Measurements from ENCODE around the gene PLXND1.

Gene PLXND1

DNA sequence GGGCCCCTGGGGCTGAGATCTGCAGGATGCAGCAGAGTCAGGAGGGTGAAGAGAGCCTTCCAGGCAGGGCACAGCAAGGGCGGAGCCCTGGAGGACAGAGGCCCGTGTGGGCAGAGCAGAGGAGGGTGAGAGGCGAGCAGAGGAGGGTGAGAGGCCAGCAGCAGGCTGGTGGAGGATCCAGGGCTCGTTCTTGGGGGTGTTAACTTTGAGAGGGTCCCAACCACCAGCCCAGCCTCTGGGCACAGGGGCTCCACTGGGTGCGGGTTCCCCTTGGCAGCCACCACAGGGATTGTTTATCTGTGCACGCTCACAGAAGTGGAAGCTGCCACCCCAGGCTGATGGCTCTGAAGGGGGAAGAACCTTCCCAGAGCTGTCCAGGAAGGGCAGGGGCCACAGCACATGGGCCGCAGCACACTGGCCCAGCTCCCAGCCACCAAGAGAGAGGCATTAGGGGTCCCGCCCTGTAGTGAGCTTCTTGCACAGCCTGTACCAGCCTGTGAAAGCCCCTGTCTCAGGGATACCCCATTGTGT is 9.3 kb upstream of the PLXND1 start:
- DNase-seq (no peak), ATAC-seq (ENCODE audit: insufficient read depth, low read depth) (no peak)
- Histone ChIP-seq H3K9me3 (ENCODE audit: insufficient read depth, low read length, severe bottlenecking) (no peaks in the 10 kb centered on the region), H3K36me3 (ENCODE audit: insufficient read depth, low read length) (no peaks in the 10 kb centered on the region), H3K79me2 (ENCODE audit: insufficient read depth, low read length) (no peaks in the 10 kb centered on the region), H3K4me1 (ENCODE audit: insufficient read depth, low read length) (no peaks in the 10 kb centered on the region), H4K20me1 (ENCODE audit: insufficient read depth, low read length) (no peaks in the 10 kb centered on the region), H3K4me3 (ENCODE audit: low read depth in 1 of 2, low read length in 2 of 2) (no peak overlapping the region), H3K27ac (ENCODE audit: low read length) (no peak overlapping the region), H3K4me2 (ENCODE audit: insufficient read depth, low read length) (no peak overlapping the region), H3K27me3 (ENCODE audit: insufficient read depth, low read length, poor library complexity) (no peaks in the 10 kb centered on the region), H2AFZ (ENCODE audit: low read depth, low read length) (no peak overlapping the region), H3K9ac (ENCODE audit: low read depth, low read length) (no peak overlapping the region)
- TF ChIP-seq EZH2 (IDR thresholded peaks at IDR 0.05; ENCODE audit: borderline replicate concordance, low read depth, low read length, severe bottlenecking), result no peak
- TF ChIP-seq, protein P1, sequence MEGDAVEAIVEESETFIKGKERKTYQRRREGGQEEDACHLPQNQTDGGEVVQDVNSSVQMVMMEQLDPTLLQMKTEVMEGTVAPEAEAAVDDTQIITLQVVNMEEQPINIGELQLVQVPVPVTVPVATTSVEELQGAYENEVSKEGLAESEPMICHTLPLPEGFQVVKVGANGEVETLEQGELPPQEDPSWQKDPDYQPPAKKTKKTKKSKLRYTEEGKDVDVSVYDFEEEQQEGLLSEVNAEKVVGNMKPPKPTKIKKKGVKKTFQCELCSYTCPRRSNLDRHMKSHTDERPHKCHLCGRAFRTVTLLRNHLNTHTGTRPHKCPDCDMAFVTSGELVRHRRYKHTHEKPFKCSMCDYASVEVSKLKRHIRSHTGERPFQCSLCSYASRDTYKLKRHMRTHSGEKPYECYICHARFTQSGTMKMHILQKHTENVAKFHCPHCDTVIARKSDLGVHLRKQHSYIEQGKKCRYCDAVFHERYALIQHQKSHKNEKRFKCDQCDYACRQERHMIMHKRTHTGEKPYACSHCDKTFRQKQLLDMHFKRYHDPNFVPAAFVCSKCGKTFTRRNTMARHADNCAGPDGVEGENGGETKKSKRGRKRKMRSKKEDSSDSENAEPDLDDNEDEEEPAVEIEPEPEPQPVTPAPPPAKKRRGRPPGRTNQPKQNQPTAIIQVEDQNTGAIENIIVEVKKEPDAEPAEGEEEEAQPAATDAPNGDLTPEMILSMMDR (IDR thresholded peaks at IDR 0.05; ENCODE audit: borderline replicate concordance, extremely low read depth, low read length, poor library complexity, severe bottlenecking), result no peak

DNA sequence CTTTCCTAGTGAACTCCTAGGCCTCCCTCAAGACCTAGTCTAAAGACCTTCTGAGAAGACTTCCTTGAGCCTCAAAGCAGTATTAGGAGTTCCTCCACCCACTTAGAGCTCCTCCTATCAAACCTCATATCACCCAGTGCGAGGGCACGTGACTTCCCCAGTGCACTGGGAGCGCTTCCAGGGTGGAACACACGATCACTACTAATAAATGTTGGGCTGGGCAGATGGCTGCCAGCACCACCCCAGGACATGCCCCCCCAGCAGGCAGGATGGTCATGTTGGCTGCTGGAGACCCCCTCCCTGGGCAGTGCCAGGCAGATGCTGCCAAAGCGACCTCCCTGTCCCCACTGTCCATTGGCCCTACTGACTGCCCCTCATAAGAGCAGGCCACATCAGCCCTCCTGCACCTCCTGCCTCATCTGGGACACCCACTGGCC is 8.5 kb upstream of the PLXND1 start:
- Histone ChIP-seq H2AFZ (ENCODE audit: low read depth, low read length) (no peak overlapping the region), H3K4me2 (ENCODE audit: insufficient read depth, low read length) (no peak overlapping the region), H3K4me3 (ENCODE audit: low read depth in 1 of 2, low read length in 2 of 2) (no peak overlapping the region), H3K9me3 (ENCODE audit: insufficient read depth, low read length, severe bottlenecking) (no peaks in the 10 kb centered on the region), H3K9ac (ENCODE audit: low read depth, low read length) (no peak overlapping the region), H3K27ac (ENCODE audit: low read length) (no peak overlapping the region), H3K27me3 (ENCODE audit: insufficient read depth, low read length, poor library complexity) (no peaks in the 10 kb centered on the region), H3K79me2 (ENCODE audit: insufficient read depth, low read length) (no peaks in the 10 kb centered on the region), H3K36me3 (ENCODE audit: insufficient read depth, low read length) (no peaks in the 10 kb centered on the region), H4K20me1 (ENCODE audit: insufficient read depth, low read length) (no peaks in the 10 kb centered on the region), H3K4me1 (ENCODE audit: insufficient read depth, low read length) (no peaks in the 10 kb centered on the region)
- 0 out of 3 replicates have a peak, but pooled peaks have one; percentile 33 for ATAC-seq (ENCODE audit: insufficient read depth, low read depth)
- TF ChIP-seq EZH2 (IDR thresholded peaks at IDR 0.05; ENCODE audit: borderline replicate concordance, low read depth, low read length, severe bottlenecking), result no peak
- TF ChIP-seq, protein P1 (IDR thresholded peaks at IDR 0.05; ENCODE audit: borderline replicate concordance, extremely low read depth, low read length, poor library complexity, severe bottlenecking), result no peak
- no peak for DNase-seq

DNA sequence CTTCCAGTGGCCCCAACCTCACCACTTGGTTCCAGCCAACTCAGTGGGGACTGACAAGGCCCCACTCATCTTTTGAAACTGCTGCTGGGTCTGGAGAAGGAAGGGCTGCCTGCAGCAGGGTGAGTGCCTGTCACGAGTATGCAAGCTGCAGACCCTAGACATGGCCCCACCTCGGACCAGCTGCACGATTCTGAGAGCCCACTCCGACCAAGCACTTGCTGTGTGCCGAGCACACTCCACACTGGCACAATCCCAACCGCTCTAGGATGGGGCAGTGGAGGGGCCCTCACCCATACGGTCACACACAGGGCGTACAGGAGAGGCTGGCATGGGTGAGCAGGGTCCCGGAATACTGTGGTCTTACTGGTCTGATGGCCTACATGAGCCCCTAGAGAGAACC is 8.0 kb upstream of the PLXND1 start:
- Histone ChIP-seq H3K27me3 (ENCODE audit: insufficient read depth, low read length, poor library complexity) (no peaks in the 10 kb centered on the region), H4K20me1 (ENCODE audit: insufficient read depth, low read length) (no peaks in the 10 kb centered on the region), H3K9ac (ENCODE audit: low read depth, low read length) (no peak overlapping the region), H3K27ac (ENCODE audit: low read length) (no peak overlapping the region), H3K4me2 (ENCODE audit: insufficient read depth, low read length) (no peak overlapping the region), H3K4me1 (ENCODE audit: insufficient read depth, low read length) (no peaks in the 10 kb centered on the region), H3K4me3 (ENCODE audit: low read depth in 1 of 2, low read length in 2 of 2) (no peak overlapping the region), H3K79me2 (ENCODE audit: insufficient read depth, low read length) (no peaks in the 10 kb centered on the region), H3K9me3 (ENCODE audit: insufficient read depth, low read length, severe bottlenecking) (no peaks in the 10 kb centered on the region), H2AFZ (ENCODE audit: low read depth, low read length) (no peak overlapping the region), H3K36me3 (ENCODE audit: insufficient read depth, low read length) (no peaks in the 10 kb centered on the region)
- TF ChIP-seq, protein P1 (IDR thresholded peaks at IDR 0.05; ENCODE audit: borderline replicate concordance, extremely low read depth, low read length, poor library complexity, severe bottlenecking), result no peak
- no peak for TF ChIP-seq EZH2 (IDR thresholded peaks at IDR 0.05; ENCODE audit: borderline replicate concordance, low read depth, low read length, severe bottlenecking)
- DNase-seq, result no peak
- ATAC-seq (ENCODE audit: insufficient read depth, low read depth), result no peak

DNA sequence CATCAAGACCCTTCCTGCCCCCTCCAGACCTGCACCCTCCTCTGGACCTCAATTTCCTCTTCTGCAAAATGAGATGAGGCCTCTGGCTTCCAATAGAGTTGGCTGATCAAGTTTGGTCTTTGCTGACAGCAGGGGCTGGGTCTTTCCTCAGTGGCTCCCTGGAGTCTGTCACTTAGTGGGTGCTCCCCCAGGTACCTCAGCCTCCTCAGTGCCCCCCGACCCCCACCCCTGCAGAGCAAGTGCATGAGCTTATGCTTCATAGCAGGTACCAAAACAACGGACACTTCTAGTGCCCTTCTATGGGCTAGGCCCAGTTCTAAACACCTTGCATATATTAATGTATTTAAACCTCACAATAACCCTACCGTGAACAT is 6.9 kb upstream of the PLXND1 start:
- H3K36me3 ChIP-seq (ENCODE audit: insufficient read depth, low read length), result no peaks in the 10 kb centered on the region
- no peak overlapping the region for H3K4me2 ChIP-seq (ENCODE audit: insufficient read depth, low read length)
- ATAC-seq (ENCODE audit: insufficient read depth, low read depth) (no peak), DNase-seq (no peak)
- no peaks in the 10 kb centered on the region for H4K20me1 ChIP-seq (ENCODE audit: insufficient read depth, low read length)
- peaks cover 8% of the 10 kb centered on the region for H3K4me1 ChIP-seq (ENCODE audit: insufficient read depth, low read length)
- H3K9me3 ChIP-seq (ENCODE audit: insufficient read depth, low read length, severe bottlenecking), result no peaks in the 10 kb centered on the region
- H3K4me3 ChIP-seq (ENCODE audit: low read depth in 1 of 2, low read length in 2 of 2), result no peak overlapping the region
- no peak overlapping the region for H3K27ac ChIP-seq (ENCODE audit: low read length)
- H2AFZ ChIP-seq (ENCODE audit: low read depth, low read length), result no peak overlapping the region
- no peak overlapping the region for H3K9ac ChIP-seq (ENCODE audit: low read depth, low read length)
- no peaks in the 10 kb centered on the region for H3K27me3 ChIP-seq (ENCODE audit: insufficient read depth, low read length, poor library complexity)
- TF ChIP-seq EZH2 (IDR thresholded peaks at IDR 0.05; ENCODE audit: borderline replicate concordance, low read depth, low read length, severe bottlenecking), result no peak
- TF ChIP-seq, protein P1 (IDR thresholded peaks at IDR 0.05; ENCODE audit: borderline replicate concordance, extremely low read depth, low read length, poor library complexity, severe bottlenecking), result no peak
- no peaks in the 10 kb centered on the region for H3K79me2 ChIP-seq (ENCODE audit: insufficient read depth, low read length)
